Loucy (cell line): Measurements from ENCODE around the gene LTF.

Experiments used
- H2AFZ ChIP-seq: fragments of 200-600 bp; sonication (generic); 2 replicates; pipeline ENCODE4 v1.6.0; 2016; ENCODE audit warnings: antibody characterized with exemption, mild to moderate bottlenecking, low read length, moderate library complexity
- H3F3A ChIP-seq: fragments of 200-600 bp; 2 replicates; pipeline ENCODE4 v1.6.0; 2016; ENCODE audit warnings: antibody characterized with exemption, low read depth, mild to moderate bottlenecking
- H3K27me3 ChIP-seq: fragments of 200-600 bp; sonication (generic); 2 replicates; pipeline ENCODE4 v1.6.1; 2014; ENCODE audit warnings: low read length, mild to moderate bottlenecking; ENCODE audit not compliant: insufficient read depth, poor library complexity, severe bottlenecking
- H3K36me3 ChIP-seq: fragments of 200-600 bp; sonication (generic); 2 replicates; pipeline ENCODE4 v1.6.1; 2016; ENCODE audit warnings: low read length; ENCODE audit not compliant: insufficient read depth
- H3K4me1 ChIP-seq: fragments of 200-600 bp; sonication (generic); 2 replicates; pipeline ENCODE4 v1.5.1; 2014; ENCODE audit warnings: low read length, mild to moderate bottlenecking; ENCODE audit not compliant: insufficient read depth, poor library complexity, severe bottlenecking
- H3K4me2 ChIP-seq: fragments of 200-600 bp; sonication (generic); 2 replicates; pipeline ENCODE4 v1.6.0; 2014; ENCODE audit warnings: antibody characterized with exemption, low read length, low read depth, mild to moderate bottlenecking; ENCODE audit not compliant: poor library complexity, severe bottlenecking
- H3K4me3 ChIP-seq: fragments of 200-600 bp; sonication (generic); 2 replicates; pipeline ENCODE4 v1.5.1; 2014; ENCODE audit warnings: low read length, mild to moderate bottlenecking, mixed read lengths; ENCODE audit not compliant: poor library complexity, severe bottlenecking
- H3K79me2 ChIP-seq: fragments of 200-600 bp; sonication (generic); 2 replicates; pipeline ENCODE4 v1.6.1; 2014; ENCODE audit warnings: low read length; ENCODE audit not compliant: insufficient read depth
- H3K9ac ChIP-seq: fragments of 200-600 bp; sonication (generic); 2 replicates; pipeline ENCODE4 v1.6.0; 2014; ENCODE audit warnings: mild to moderate bottlenecking, low read depth, low read length, moderate library complexity; ENCODE audit not compliant: poor library complexity, severe bottlenecking
- H3K9me2 ChIP-seq: fragments of 200-600 bp; sonication (generic); replicated peaks from 2 replicates; pipeline ENCODE4 v1.6.1; 2016; ENCODE audit warnings: low read depth, low read length, mixed read lengths
- H3K9me3 ChIP-seq: fragments of 200-600 bp; sonication (generic); 2 replicates; pipeline ENCODE4 v1.6.1; 2014; ENCODE audit warnings: mild to moderate bottlenecking, antibody characterized with exemption, low read length, low read depth; ENCODE audit not compliant: insufficient read depth
- H4K20me1 ChIP-seq: fragments of 200-600 bp; sonication (generic); 2 replicates; pipeline ENCODE4 v1.6.0; 2014; ENCODE audit warnings: antibody characterized with exemption, low read length, mild to moderate bottlenecking; ENCODE audit not compliant: insufficient read depth, poor library complexity, severe bottlenecking
- EZH2phosphoT487 ChIP-seq: fragments of 200-600 bp; IDR thresholded peaks from 2 replicates; pipeline ENCODE4 v1.6.1; 2018; ENCODE audit warnings: antibody characterized with exemption, mild to moderate bottlenecking, moderate library complexity, borderline replicate concordance
- TF ChIP-seq, protein P1 (sequence below): fragments of 200-600 bp; sonication (generic); conservative IDR thresholded peaks from 2 replicates; pipeline ENCODE4 v1.5.1; 2014; ENCODE audit warnings: mild to moderate bottlenecking, antibody characterized with exemption, low read length

The LTF gene

DNA sequence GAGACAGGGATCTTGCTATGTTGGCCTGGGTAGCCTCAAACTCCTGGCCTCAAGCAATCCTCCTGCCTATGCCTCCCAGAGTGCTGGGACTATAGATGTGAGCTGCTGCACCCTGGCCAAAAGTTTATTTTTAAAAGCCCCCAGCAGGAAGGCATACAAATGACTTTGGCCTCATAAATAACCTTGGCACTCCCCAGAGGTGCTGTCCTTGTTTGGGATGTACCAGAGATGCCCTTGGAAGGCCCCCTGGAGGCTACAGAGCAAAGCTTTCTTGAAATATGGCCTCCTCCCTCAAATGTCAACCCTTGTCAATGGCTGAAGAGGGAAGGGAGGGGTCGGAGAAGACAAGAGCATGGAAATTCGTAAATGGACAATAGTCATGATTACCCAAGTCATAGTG, 19.1 kb upstream of the LTF start:
- no peak overlapping the region for H3K4me3 ChIP-seq
- peaks cover under 1% of the 10 kb centered on the region for H3K4me1 ChIP-seq
- TF ChIP-seq EZH2phosphoT487 = no peak
- TF ChIP-seq, protein P1, sequence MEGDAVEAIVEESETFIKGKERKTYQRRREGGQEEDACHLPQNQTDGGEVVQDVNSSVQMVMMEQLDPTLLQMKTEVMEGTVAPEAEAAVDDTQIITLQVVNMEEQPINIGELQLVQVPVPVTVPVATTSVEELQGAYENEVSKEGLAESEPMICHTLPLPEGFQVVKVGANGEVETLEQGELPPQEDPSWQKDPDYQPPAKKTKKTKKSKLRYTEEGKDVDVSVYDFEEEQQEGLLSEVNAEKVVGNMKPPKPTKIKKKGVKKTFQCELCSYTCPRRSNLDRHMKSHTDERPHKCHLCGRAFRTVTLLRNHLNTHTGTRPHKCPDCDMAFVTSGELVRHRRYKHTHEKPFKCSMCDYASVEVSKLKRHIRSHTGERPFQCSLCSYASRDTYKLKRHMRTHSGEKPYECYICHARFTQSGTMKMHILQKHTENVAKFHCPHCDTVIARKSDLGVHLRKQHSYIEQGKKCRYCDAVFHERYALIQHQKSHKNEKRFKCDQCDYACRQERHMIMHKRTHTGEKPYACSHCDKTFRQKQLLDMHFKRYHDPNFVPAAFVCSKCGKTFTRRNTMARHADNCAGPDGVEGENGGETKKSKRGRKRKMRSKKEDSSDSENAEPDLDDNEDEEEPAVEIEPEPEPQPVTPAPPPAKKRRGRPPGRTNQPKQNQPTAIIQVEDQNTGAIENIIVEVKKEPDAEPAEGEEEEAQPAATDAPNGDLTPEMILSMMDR = peak; percentile 42; the same call in 1 of the 2 replicates
- no peaks in the 10 kb centered on the region for H3K9me2 ChIP-seq
- H3K9ac ChIP-seq = no peak overlapping the region
- H3K9me3 ChIP-seq = no peaks in the 10 kb centered on the region
- H3K36me3 ChIP-seq = no peaks in the 10 kb centered on the region
- H3K79me2 ChIP-seq = no peaks in the 10 kb centered on the region
- H3K4me2 ChIP-seq = no peak overlapping the region
- no peaks in the 10 kb centered on the region for H3K27me3 ChIP-seq
- no peak overlapping the region for H2AFZ ChIP-seq
- no peaks in the 10 kb centered on the region for H3F3A ChIP-seq
- H4K20me1 ChIP-seq = no peaks in the 10 kb centered on the region

DNA sequence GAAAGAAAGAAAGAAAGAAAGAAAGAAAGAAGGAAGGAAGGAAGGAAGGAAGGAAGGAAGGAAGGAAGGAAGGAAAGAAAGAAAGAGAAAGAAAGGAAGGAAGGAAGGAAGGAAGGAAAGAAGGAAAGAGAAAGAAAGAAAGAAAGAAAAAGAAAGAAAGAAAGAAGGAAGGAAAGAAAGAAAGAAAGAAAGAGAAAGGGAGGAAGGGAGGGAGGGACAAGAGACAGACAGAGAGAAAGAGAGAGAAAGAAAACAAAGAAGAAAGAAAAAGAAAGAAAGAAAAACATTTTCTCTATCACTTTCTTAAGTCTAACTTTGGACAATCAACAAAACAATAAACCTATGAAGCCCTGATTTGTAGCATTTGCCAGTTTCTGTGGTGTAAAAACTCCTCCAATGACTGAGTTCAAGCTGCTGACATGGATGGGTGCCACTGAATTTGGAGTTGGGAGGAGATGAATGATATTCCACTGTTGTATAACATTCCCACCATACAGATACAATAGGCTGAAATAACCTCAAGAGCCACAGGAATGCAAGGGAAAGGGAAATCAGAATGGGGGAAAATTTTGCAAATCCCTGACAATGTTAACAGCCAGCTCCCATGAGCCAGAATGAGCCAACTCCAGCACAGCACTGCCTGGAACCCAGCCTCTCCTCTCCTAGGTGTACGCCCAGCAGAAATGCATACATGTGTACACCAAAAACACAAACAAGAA, 18.1 kb upstream of the LTF start:
- no peaks in the 10 kb centered on the region for H3F3A ChIP-seq
- no peaks in the 10 kb centered on the region for H3K27me3 ChIP-seq
- no peak for TF ChIP-seq EZH2phosphoT487
- TF ChIP-seq, protein P1 = no peak
- H3K9me3 ChIP-seq = no peaks in the 10 kb centered on the region
- no peak overlapping the region for H3K9ac ChIP-seq
- no peaks in the 10 kb centered on the region for H3K36me3 ChIP-seq
- H3K4me2 ChIP-seq = no peak overlapping the region
- H3K9me2 ChIP-seq = no peaks in the 10 kb centered on the region
- no peaks in the 10 kb centered on the region for H3K79me2 ChIP-seq
- no peaks in the 10 kb centered on the region for H4K20me1 ChIP-seq
- H2AFZ ChIP-seq = no peak overlapping the region
- H3K4me1 ChIP-seq = no peaks in the 10 kb centered on the region
- H3K4me3 ChIP-seq = no peak overlapping the region

GRCh38 chr3:46481636-46482035, 16.9 kb upstream of the LTF start:
- Histone ChIP-seq H3K4me1 (no peaks in the 10 kb centered on the region), H3K4me2 (no peak overlapping the region), H3K4me3 (no peak overlapping the region), H3K36me3 (no peaks in the 10 kb centered on the region), H2AFZ (no peak overlapping the region), H3K9me2 (no peaks in the 10 kb centered on the region), H3K27me3 (no peaks in the 10 kb centered on the region), H3K79me2 (no peaks in the 10 kb centered on the region), H3F3A (no peaks in the 10 kb centered on the region), H4K20me1 (no peaks in the 10 kb centered on the region), H3K9ac (no peak overlapping the region), H3K9me3 (no peaks in the 10 kb centered on the region)
- TF ChIP-seq EZH2phosphoT487 = no peak
- TF ChIP-seq, protein P1 = no peak
